ENCODE data around the gene INMT. TPM values are rescaled to one million over a fixed set of nuclear protein-coding genes. Genes with fewer than 3 reads are reported as not detected.
A peak's percentile ranks its signal among the peaks of the same experiment; 100 is the strongest.

Gene INMT
- total and polyA plus RNA-seq, 2 of the 8 experiments (the other 6 are each of a cell fraction or from before 2014, with no cell fraction given), result 0.60 to 0.94 TPM

DNA sequence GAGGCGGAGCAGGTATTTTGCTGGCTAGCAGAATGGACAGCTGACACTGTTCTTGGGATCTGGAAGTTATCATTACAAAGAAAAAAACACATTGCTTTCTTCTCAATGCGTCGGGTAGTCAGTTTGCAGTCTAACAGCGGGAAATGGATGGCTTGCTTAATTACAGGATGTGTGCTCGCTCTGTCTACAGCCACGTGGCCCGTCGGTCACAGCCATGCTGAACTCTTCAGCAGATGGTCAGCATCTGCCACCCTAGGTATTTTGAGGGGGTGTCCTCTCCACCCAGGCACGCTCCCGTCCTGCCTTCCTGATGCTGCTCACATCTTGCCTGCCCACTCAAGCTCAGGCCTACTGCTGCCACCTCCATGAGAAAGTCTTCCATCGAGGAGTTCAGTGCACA, 20.4 kb upstream of the INMT start:
- Histone ChIP-seq H2BK5ac (ENCODE audit: low read depth, low read length) (no peak overlapping the region), H3K36me3 (ENCODE audit: control insufficient read depth in 2 of 4, insufficient read depth in 4 of 4, low read length in 3 of 4) (no peaks in the 10 kb centered on the region), H2AK5ac (ENCODE audit: low read depth, low read length) (no peak overlapping the region), H3K79me1 (ENCODE audit: low read depth, low read length) (no peaks in the 10 kb centered on the region; the same call in 1 of the 2 replicates), H3K4ac (replicated peaks; ENCODE audit: insufficient read length, low read depth, low read length) (no peak overlapping the region), H3K18ac (ENCODE audit: extremely low read depth, low read length) (no peak overlapping the region), H2AFZ (ENCODE audit: low read length) (no peak overlapping the region), H3K27ac (ENCODE audit: low read depth, low read length) (no peak overlapping the region), H2BK12ac (ENCODE audit: low read depth, low read length) (0 out of 2 replicates have a peak overlapping the region, but pooled peaks have one; percentile 39), H3K27me3 (replicated peaks in 1 of 4; ENCODE audit: control insufficient read depth in 3 of 4, extremely low read depth in 1 of 4, insufficient read depth in 3 of 4, low read length in 3 of 4) (no peaks in the 10 kb centered on the region), H3K9ac (replicated peaks in 1 of 4; ENCODE audit: extremely low read depth in 1 of 4, low read depth in 3 of 4, low read length in 3 of 4) (no peak overlapping the region), H3K23me2 (ENCODE audit: low read depth, low read length) (no peaks in the 10 kb centered on the region), H4K5ac (ENCODE audit: insufficient read length, low read depth, low read length) (no peak overlapping the region), H3K79me2 (ENCODE audit: control insufficient read depth in 1 of 2, insufficient read depth in 2 of 2, low read length in 2 of 2) (no peaks in the 10 kb centered on the region), H3K56ac (replicated peaks; ENCODE audit: insufficient read length, low read depth, low read length) (no peak overlapping the region), H4K8ac (ENCODE audit: extremely low read depth, insufficient read depth, low read length) (no peak overlapping the region), H3K14ac (ENCODE audit: insufficient read length) (no peak overlapping the region), H3K9me3 (ENCODE audit: insufficient read depth in 2 of 2, low read depth in 1 of 2, low read length in 1 of 2) (no peaks in the 10 kb centered on the region), H2BK20ac (ENCODE audit: low read length) (no peak overlapping the region), H4K20me1 (replicated peaks in 1 of 2; ENCODE audit: control insufficient read depth in 1 of 2, insufficient read depth in 2 of 2, low read length in 2 of 2) (no peaks in the 10 kb centered on the region), H4K91ac (replicated peaks; ENCODE audit: insufficient read length, low read length) (no peak overlapping the region), H3K4me2 (ENCODE audit: insufficient read depth in 1 of 2, low read depth in 2 of 2, low read length in 2 of 2) (no peak overlapping the region), H2BK120ac (replicated peaks; ENCODE audit: low read depth, low read length) (no peak overlapping the region), H2BK15ac (ENCODE audit: low read length) (no peak overlapping the region), H3K4me1 (replicated peaks in 1 of 4; ENCODE audit: control insufficient read depth in 3 of 4, insufficient read depth in 4 of 4, low read length in 3 of 4) (peaks cover 0 to 19% (median 11%) of the 10 kb centered on the region in 4 experiments; a peak in 6 of 7 replicates), H3K4me3 (ENCODE audit: extremely low read depth in 1 of 4, insufficient read depth in 2 of 4, low read depth in 3 of 4, low read length in 4 of 4) (no peak overlapping the region), H3K23ac (ENCODE audit: insufficient read length) (no peak overlapping the region)
- CTCF ChIA-PET (ENCODE audit: partially characterized antibody), result interaction anchor here (0.6 to 2.1 kb wide), 7 partner anchors 11 to 567 kb away, joined by 3 to 6 read pairs (median 3); partner anchors contain the start of gene CRHR2
- FAIRE-seq (no peak), DNase-seq (ENCODE audit: low read depth in 1 of 2, low spot score in 2 of 2) (no peak)
- WGBS, 2 experiments (ENCODE audit: extremely low coverage in 1 of 2, insufficient coverage in 1 of 2, insufficient read length in 1 of 2, insufficient replicate concordance in 2 of 2, low coverage in 1 of 2, low lambda C conversion rate in 2 of 2, missing lambda C conversion rate in 1 of 2), result 90% methylated on average over 11 of the region's 11 CpGs; no CpG with 5 or more reads in 1 of the 2 experiments
- TF ChIP-seq RBBP5 (IDR thresholded peaks at IDR 0.05; ENCODE audit: borderline replicate concordance, low read depth, low read length) (no peak), CBX8 (IDR thresholded peaks at IDR 0.05; ENCODE audit: borderline replicate concordance, low read depth, low read length) (no peak), FOSL1 (IDR thresholded peaks at IDR 0.05; ENCODE audit: insufficient read depth, low read depth, low read length) (no peak), RFX5 (IDR thresholded peaks at IDR 0.05; ENCODE audit: borderline replicate concordance, low read depth, low read length) (no peak), SP1 (IDR thresholded peaks at IDR 0.05; ENCODE audit: low read depth, low read length) (no peak), EP300 (IDR thresholded peaks at IDR 0.05; ENCODE audit: borderline replicate concordance in 1 of 2, low read depth in 2 of 2, low read length in 2 of 2) (no peak), SP2 (IDR thresholded peaks at IDR 0.05; ENCODE audit: low read length) (no peak), GABPA (IDR thresholded peaks at IDR 0.05; ENCODE audit: borderline replicate concordance, insufficient read depth, low read length) (no peak), TCF12 (IDR thresholded peaks at IDR 0.05; ENCODE audit: low read depth, low read length) (no peak), CEBPB (IDR thresholded peaks at IDR 0.05; ENCODE audit: low read depth, low read length) (no peak), TAF1 (IDR thresholded peaks at IDR 0.05; ENCODE audit: low read depth, low read length) (no peak), SAP30 (IDR thresholded peaks at IDR 0.05; ENCODE audit: insufficient read depth, insufficient replicate concordance, low read length) (no peak), KDM1A (IDR thresholded peaks at IDR 0.05; ENCODE audit: borderline replicate concordance, low read length) (no peak), TEAD4 (IDR thresholded peaks at IDR 0.05; ENCODE audit: low read depth, low read length) (no peak)
- POLR2A ChIA-PET (ENCODE audit: partially characterized antibody), result interaction anchor here (1.2 kb wide), 1 partner anchor 70 kb away, joined by 5 read pairs; no protein-coding TSS in a partner anchor
